MM.1S (cell line): ENCODE results near the gene SCFD2.

Experiments used
- DNase-seq: peaks from one replicate; pipeline ENCODE4 v3.0.0-alpha.2; 2015
- H2AFZ ChIP-seq: fragments of 300-600 bp; sonication (generic); 2 replicates; pipeline ENCODE4 v1.6.0; 2016; ENCODE audit warnings: antibody characterized with exemption, low read length
- H3F3A ChIP-seq: fragments of 300-600 bp; sonication (generic); 2 replicates; pipeline ENCODE4 v1.6.1; 2016; ENCODE audit warnings: mild to moderate bottlenecking, antibody characterized with exemption, low read length, moderate library complexity, mixed read lengths; ENCODE audit not compliant: insufficient read depth
- H3K27ac ChIP-seq: fragments of 300-600 bp; sonication (generic); 2 replicates; pipeline ENCODE4 v1.5.1; 2016; ENCODE audit warnings: mild to moderate bottlenecking, low read length
- H3K27me3 ChIP-seq: fragments of 300-600 bp; sonication (generic); replicated peaks from 2 replicates; pipeline ENCODE4 v1.6.0; 2016; ENCODE audit warnings: low read length; ENCODE audit not compliant: insufficient read depth
- H3K36me3 ChIP-seq: fragments of 300-600 bp; sonication (generic); replicated peaks from 2 replicates; pipeline ENCODE4 v1.6.1; 2016; ENCODE audit warnings: mild to moderate bottlenecking, low read length, mixed read lengths; ENCODE audit not compliant: insufficient read depth
- H3K4me1 ChIP-seq: fragments of 300-600 bp; sonication (generic); 2 replicates; pipeline ENCODE4 v1.6.1; 2016; ENCODE audit warnings: low read length, mixed read lengths
- H3K4me2 ChIP-seq: fragments of 300-600 bp; sonication (generic); 2 replicates; pipeline ENCODE4 v1.6.0; 2016; ENCODE audit warnings: low read depth, low read length
- H3K4me3 ChIP-seq: fragments of 300-600 bp; sonication (generic); 2 replicates; pipeline ENCODE4 v1.5.1; 2016; ENCODE audit warnings: low read length, mixed read lengths
- H3K79me2 ChIP-seq: fragments of 300-600 bp; sonication (generic); 2 replicates; pipeline ENCODE4 v1.6.1; 2016; ENCODE audit warnings: mixed run types, low read length, mixed read lengths
- H3K9ac ChIP-seq: fragments of 300-600 bp; sonication (generic); 2 replicates; pipeline ENCODE4 v1.6.1; 2016; ENCODE audit warnings: low read length, mixed read lengths
- H3K9me2 ChIP-seq: fragments of 300-600 bp; sonication (generic); replicated peaks from 2 replicates; pipeline ENCODE4 v1.6.1; 2016; ENCODE audit warnings: mild to moderate bottlenecking, low read length, mixed read lengths; ENCODE audit not compliant: insufficient read depth
- H3K9me3 ChIP-seq: fragments of 300-600 bp; sonication (generic); replicated peaks from 2 replicates; pipeline ENCODE4 v1.6.1; 2016; ENCODE audit warnings: mild to moderate bottlenecking, low read length, mixed read lengths; ENCODE audit not compliant: insufficient read depth
- H4K20me1 ChIP-seq: fragments of 300-600 bp; sonication (generic); 2 replicates; pipeline ENCODE4 v1.6.1; 2016; ENCODE audit warnings: mild to moderate bottlenecking, low read length, moderate library complexity, mixed read lengths; ENCODE audit not compliant: insufficient read depth
- EZH2 ChIP-seq: fragments of 300-600 bp; sonication (generic); optimal IDR thresholded peaks from 2 replicates; pipeline ENCODE3; 2017; ENCODE audit warnings: low read depth, mild to moderate bottlenecking, antibody characterized with exemption, low read length, mixed read lengths
- EZH2phosphoT487 ChIP-seq: fragments of 300-600 bp; sonication (generic); IDR thresholded peaks from 2 replicates; pipeline ENCODE4 v1.6.1; 2018; ENCODE audit warnings: antibody characterized with exemption, low read length
- TF ChIP-seq, protein P1 (sequence below): fragments of 300-600 bp; sonication (generic); IDR thresholded peaks from 2 replicates; pipeline ENCODE4 v1.5.1; 2016; ENCODE audit warnings: antibody characterized with exemption, low read length, mixed read lengths

The SCFD2 gene

DNA sequence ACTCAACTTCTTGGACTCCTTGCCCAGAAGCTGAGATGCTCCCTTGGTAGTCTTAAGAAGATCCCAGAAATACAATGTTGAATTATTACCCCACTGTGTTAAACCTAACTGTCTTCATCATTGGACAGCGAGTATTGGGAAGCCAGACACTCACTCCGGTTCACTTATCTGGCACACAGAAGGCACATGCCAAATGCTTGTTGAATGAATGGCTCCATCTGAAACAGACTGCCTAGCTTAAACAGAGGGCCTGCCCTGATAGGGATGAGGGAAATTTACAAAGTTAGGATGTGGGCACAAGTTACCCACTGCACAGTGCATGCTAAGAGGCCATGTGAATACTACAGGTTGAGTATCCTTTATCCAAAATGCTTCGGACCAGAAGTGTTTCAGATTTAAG, 424.4 kb downstream of the SCFD2 start:
- no peak for DNase-seq
- Histone ChIP-seq H2AFZ (no peak overlapping the region), H3K4me1 (no peaks in the 10 kb centered on the region), H3K9ac (no peak overlapping the region), H3K4me2 (no peak overlapping the region), H3K27ac (no peak overlapping the region), H3K27me3 (no peaks in the 10 kb centered on the region), H3K4me3 (no peak overlapping the region), H4K20me1 (no peaks in the 10 kb centered on the region), H3F3A (no peaks in the 10 kb centered on the region), H3K9me3 (no peaks in the 10 kb centered on the region), H3K9me2 (no peaks in the 10 kb centered on the region), H3K36me3 (no peaks in the 10 kb centered on the region), H3K79me2 (no peaks in the 10 kb centered on the region)
- TF ChIP-seq EZH2phosphoT487 (no peak), EZH2 (no peak)
- TF ChIP-seq, protein P1, sequence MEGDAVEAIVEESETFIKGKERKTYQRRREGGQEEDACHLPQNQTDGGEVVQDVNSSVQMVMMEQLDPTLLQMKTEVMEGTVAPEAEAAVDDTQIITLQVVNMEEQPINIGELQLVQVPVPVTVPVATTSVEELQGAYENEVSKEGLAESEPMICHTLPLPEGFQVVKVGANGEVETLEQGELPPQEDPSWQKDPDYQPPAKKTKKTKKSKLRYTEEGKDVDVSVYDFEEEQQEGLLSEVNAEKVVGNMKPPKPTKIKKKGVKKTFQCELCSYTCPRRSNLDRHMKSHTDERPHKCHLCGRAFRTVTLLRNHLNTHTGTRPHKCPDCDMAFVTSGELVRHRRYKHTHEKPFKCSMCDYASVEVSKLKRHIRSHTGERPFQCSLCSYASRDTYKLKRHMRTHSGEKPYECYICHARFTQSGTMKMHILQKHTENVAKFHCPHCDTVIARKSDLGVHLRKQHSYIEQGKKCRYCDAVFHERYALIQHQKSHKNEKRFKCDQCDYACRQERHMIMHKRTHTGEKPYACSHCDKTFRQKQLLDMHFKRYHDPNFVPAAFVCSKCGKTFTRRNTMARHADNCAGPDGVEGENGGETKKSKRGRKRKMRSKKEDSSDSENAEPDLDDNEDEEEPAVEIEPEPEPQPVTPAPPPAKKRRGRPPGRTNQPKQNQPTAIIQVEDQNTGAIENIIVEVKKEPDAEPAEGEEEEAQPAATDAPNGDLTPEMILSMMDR = no peak

DNA sequence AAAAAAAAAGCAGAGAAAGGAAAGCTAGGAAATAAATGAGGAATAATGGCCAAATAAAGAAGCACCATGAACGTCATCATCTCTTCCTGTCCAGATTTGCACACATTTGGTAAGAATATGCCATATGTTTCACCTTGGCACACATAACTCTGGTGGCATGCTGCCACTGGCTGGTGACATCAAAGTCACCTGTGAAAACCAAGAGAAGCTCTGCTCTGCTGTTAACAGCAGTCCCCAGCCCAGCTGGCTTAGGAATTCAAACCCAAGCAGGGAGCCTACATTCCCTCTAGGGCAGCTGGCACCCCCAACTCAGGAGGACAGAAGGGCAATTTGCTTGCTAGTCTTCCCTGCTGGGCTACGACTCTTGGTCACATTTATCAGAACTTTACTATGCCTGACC, 426.1 kb downstream of the SCFD2 start:
- Histone ChIP-seq H3K27ac (no peak overlapping the region), H2AFZ (no peak overlapping the region), H3K27me3 (no peaks in the 10 kb centered on the region), H3F3A (no peaks in the 10 kb centered on the region), H3K79me2 (no peaks in the 10 kb centered on the region), H3K9me2 (no peaks in the 10 kb centered on the region), H3K4me1 (no peaks in the 10 kb centered on the region), H3K9ac (no peak overlapping the region), H3K4me3 (no peak overlapping the region), H3K36me3 (no peaks in the 10 kb centered on the region), H4K20me1 (no peaks in the 10 kb centered on the region), H3K9me3 (no peaks in the 10 kb centered on the region), H3K4me2 (no peak overlapping the region)
- DNase-seq = no peak
- no peak for TF ChIP-seq EZH2
- TF ChIP-seq EZH2phosphoT487 = no peak
- TF ChIP-seq, protein P1 = no peak

DNA sequence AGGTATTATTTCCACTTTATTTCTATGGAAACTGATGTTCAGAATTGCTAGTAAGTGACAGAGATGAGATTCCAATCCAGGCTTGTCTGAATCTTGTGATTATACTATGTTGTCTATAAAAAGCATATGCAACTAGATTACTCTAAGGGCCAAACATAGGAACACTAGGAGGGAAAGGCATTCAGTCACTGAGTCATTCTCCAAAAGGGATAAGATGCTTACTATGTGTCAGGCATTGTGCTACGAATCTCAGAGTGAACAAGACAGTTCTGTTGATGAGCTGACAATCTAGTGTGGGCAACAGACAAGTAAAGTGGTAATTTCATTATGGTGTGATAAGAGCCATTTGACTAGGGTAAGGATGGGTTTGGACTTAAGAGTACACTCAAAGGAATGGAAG, 426.5 kb downstream of the SCFD2 start:
- no peak for DNase-seq
- no peaks in the 10 kb centered on the region for H3K9me3 ChIP-seq
- no peak overlapping the region for H3K9ac ChIP-seq
- H3K9me2 ChIP-seq = no peaks in the 10 kb centered on the region
- H4K20me1 ChIP-seq = no peaks in the 10 kb centered on the region
- H3K27me3 ChIP-seq = no peaks in the 10 kb centered on the region
- H3K27ac ChIP-seq = no peak overlapping the region
- no peaks in the 10 kb centered on the region for H3F3A ChIP-seq
- H3K4me2 ChIP-seq = no peak overlapping the region
- no peak overlapping the region for H3K4me3 ChIP-seq
- no peaks in the 10 kb centered on the region for H3K4me1 ChIP-seq
- H3K36me3 ChIP-seq = no peaks in the 10 kb centered on the region
- no peaks in the 10 kb centered on the region for H3K79me2 ChIP-seq
- TF ChIP-seq, protein P1 = no peak
- TF ChIP-seq EZH2phosphoT487 (no peak), EZH2 (no peak)
- H2AFZ ChIP-seq = no peak overlapping the region
